Measurements from ENCODE around the gene STIMATE.

STIMATE gene

GRCh38 chr3:52857133-52857532, 40.2 kb downstream of the STIMATE start:
- Histone ChIP-seq H3K4me1 (ENCODE audit: control insufficient read depth, insufficient read depth, low read length) (no peaks in the 10 kb centered on the region), H3K36me3 (ENCODE audit: control insufficient read depth, insufficient read depth, low read length) (no peaks in the 10 kb centered on the region), H3K9ac (ENCODE audit: low read length) (no peak overlapping the region), H3K4me3 (ENCODE audit: low read length) (no peak overlapping the region), H3K27me3 (ENCODE audit: control insufficient read depth, insufficient read depth, low read length) (no peaks in the 10 kb centered on the region), H3K9me3 (ENCODE audit: control insufficient read depth, low read length) (no peaks in the 10 kb centered on the region)

- Histone ChIP-seq H3K9me3 (ENCODE audit: control insufficient read depth, low read length) (no peaks in the 10 kb centered on the region), H3K36me3 (ENCODE audit: control insufficient read depth, insufficient read depth, low read length) (no peaks in the 10 kb centered on the region), H3K4me1 (ENCODE audit: control insufficient read depth, insufficient read depth, low read length) (no peaks in the 10 kb centered on the region), H3K9ac (ENCODE audit: low read length) (no peak overlapping the region), H3K27me3 (ENCODE audit: control insufficient read depth, insufficient read depth, low read length) (no peaks in the 10 kb centered on the region), H3K4me3 (ENCODE audit: low read length) (no peak overlapping the region)
Measured at GRCh38 chr3:52856666-52857065, 40.7 kb downstream of the STIMATE start.

- Histone ChIP-seq H3K9ac (ENCODE audit: low read length) (no peak overlapping the region), H3K9me3 (ENCODE audit: control insufficient read depth, low read length) (no peaks in the 10 kb centered on the region), H3K36me3 (ENCODE audit: control insufficient read depth, insufficient read depth, low read length) (peaks cover 3% of the 10 kb centered on the region), H3K4me3 (ENCODE audit: low read length) (no peak overlapping the region), H3K4me1 (ENCODE audit: control insufficient read depth, insufficient read depth, low read length) (no peaks in the 10 kb centered on the region), H3K27me3 (ENCODE audit: control insufficient read depth, insufficient read depth, low read length) (no peaks in the 10 kb centered on the region)
Measured at GRCh38 chr3:52854013-52854412, 43.3 kb downstream of the STIMATE start.

- no peak overlapping the region for H3K4me3 ChIP-seq (ENCODE audit: low read length)
- H3K9me3 ChIP-seq (ENCODE audit: control insufficient read depth, low read length) = no peaks in the 10 kb centered on the region
- peaks cover 6% of the 10 kb centered on the region for H3K36me3 ChIP-seq (ENCODE audit: control insufficient read depth, insufficient read depth, low read length)
- no peaks in the 10 kb centered on the region for H3K27me3 ChIP-seq (ENCODE audit: control insufficient read depth, insufficient read depth, low read length)
- no peak overlapping the region for H3K9ac ChIP-seq (ENCODE audit: low read length)
- H3K4me1 ChIP-seq (ENCODE audit: control insufficient read depth, insufficient read depth, low read length) = no peaks in the 10 kb centered on the region
Measured at GRCh38 chr3:52852419-52852818, 44.9 kb downstream of the STIMATE start.

- no peak overlapping the region for H3K4me3 ChIP-seq (ENCODE audit: low read length)
- peaks cover 6% of the 10 kb centered on the region for H3K36me3 ChIP-seq (ENCODE audit: control insufficient read depth, insufficient read depth, low read length)
- H3K9me3 ChIP-seq (ENCODE audit: control insufficient read depth, low read length) = no peaks in the 10 kb centered on the region
- H3K27me3 ChIP-seq (ENCODE audit: control insufficient read depth, insufficient read depth, low read length) = no peaks in the 10 kb centered on the region
- H3K4me1 ChIP-seq (ENCODE audit: control insufficient read depth, insufficient read depth, low read length) = no peaks in the 10 kb centered on the region
- H3K9ac ChIP-seq (ENCODE audit: low read length) = no peak overlapping the region
Measured at GRCh38 chr3:52851348-52851747, 46.0 kb downstream of the STIMATE start.

GRCh38 chr3:52849656-52850055, 47.7 kb downstream of the STIMATE start:
- Histone ChIP-seq H3K9ac (ENCODE audit: low read length) (no peak overlapping the region), H3K36me3 (ENCODE audit: control insufficient read depth, insufficient read depth, low read length) (peaks cover 6% of the 10 kb centered on the region), H3K4me1 (ENCODE audit: control insufficient read depth, insufficient read depth, low read length) (peaks cover 9% of the 10 kb centered on the region), H3K9me3 (ENCODE audit: control insufficient read depth, low read length) (no peaks in the 10 kb centered on the region), H3K4me3 (ENCODE audit: low read length) (no peak overlapping the region), H3K27me3 (ENCODE audit: control insufficient read depth, insufficient read depth, low read length) (no peaks in the 10 kb centered on the region)

GRCh38 chr3:52848617-52849016, 48.7 kb downstream of the STIMATE start:
- no peaks in the 10 kb centered on the region for H3K9me3 ChIP-seq (ENCODE audit: control insufficient read depth, low read length)
- no peaks in the 10 kb centered on the region for H3K27me3 ChIP-seq (ENCODE audit: control insufficient read depth, insufficient read depth, low read length)
- H3K4me3 ChIP-seq (ENCODE audit: low read length) = no peak overlapping the region
- no peak overlapping the region for H3K9ac ChIP-seq (ENCODE audit: low read length)
- peaks cover 6% of the 10 kb centered on the region for H3K36me3 ChIP-seq (ENCODE audit: control insufficient read depth, insufficient read depth, low read length)
- H3K4me1 ChIP-seq (ENCODE audit: control insufficient read depth, insufficient read depth, low read length) = peaks cover 9% of the 10 kb centered on the region

- no peaks in the 10 kb centered on the region for H3K27me3 ChIP-seq (ENCODE audit: control insufficient read depth, insufficient read depth, low read length)
- H3K9me3 ChIP-seq (ENCODE audit: control insufficient read depth, low read length) = no peaks in the 10 kb centered on the region
- H3K4me3 ChIP-seq (ENCODE audit: low read length) = no peak overlapping the region
- peaks cover 13% of the 10 kb centered on the region for H3K36me3 ChIP-seq (ENCODE audit: control insufficient read depth, insufficient read depth, low read length)
- H3K4me1 ChIP-seq (ENCODE audit: control insufficient read depth, insufficient read depth, low read length) = peaks cover 16% of the 10 kb centered on the region
- no peak overlapping the region for H3K9ac ChIP-seq (ENCODE audit: low read length)
Measured at GRCh38 chr3:52847726-52848125, 49.6 kb downstream of the STIMATE start.

- Histone ChIP-seq H3K9ac (ENCODE audit: low read length) (no peak overlapping the region), H3K4me3 (ENCODE audit: low read length) (no peak overlapping the region), H3K9me3 (ENCODE audit: control insufficient read depth, low read length) (no peaks in the 10 kb centered on the region), H3K4me1 (ENCODE audit: control insufficient read depth, insufficient read depth, low read length) (peaks cover 16% of the 10 kb centered on the region), H3K36me3 (ENCODE audit: control insufficient read depth, insufficient read depth, low read length) (peaks cover 13% of the 10 kb centered on the region), H3K27me3 (ENCODE audit: control insufficient read depth, insufficient read depth, low read length) (no peaks in the 10 kb centered on the region)
Measured at GRCh38 chr3:52847241-52847640, 50.1 kb downstream of the STIMATE start.

- no peaks in the 10 kb centered on the region for H3K27me3 ChIP-seq (ENCODE audit: control insufficient read depth, insufficient read depth, low read length)
- peaks cover 16% of the 10 kb centered on the region for H3K4me1 ChIP-seq (ENCODE audit: control insufficient read depth, insufficient read depth, low read length)
Measured at GRCh38 chr3:52846432-52846965, 50.8 kb downstream of the STIMATE start.

GRCh38 chr3:52845691-52846431, 51.5 kb downstream of the STIMATE start:
- Histone ChIP-seq H3K9ac (ENCODE audit: low read length) (no peak overlapping the region), H3K4me1 (ENCODE audit: control insufficient read depth, insufficient read depth, low read length) (peaks cover 16% of the 10 kb centered on the region), H3K27me3 (ENCODE audit: control insufficient read depth, insufficient read depth, low read length) (no peaks in the 10 kb centered on the region), H3K36me3 (ENCODE audit: control insufficient read depth, insufficient read depth, low read length) (peaks cover 13% of the 10 kb centered on the region), H3K9me3 (ENCODE audit: control insufficient read depth, low read length) (no peaks in the 10 kb centered on the region), H3K4me3 (ENCODE audit: low read length) (no peak overlapping the region)

More at GRCh38 chr3:52846432-52846965, 50.8 kb downstream of the STIMATE start:
- Histone ChIP-seq H3K9ac (ENCODE audit: low read length) (no peak overlapping the region), H3K4me3 (ENCODE audit: low read length) (no peak overlapping the region), H3K36me3 (ENCODE audit: control insufficient read depth, insufficient read depth, low read length) (peaks cover 13% of the 10 kb centered on the region), H3K9me3 (ENCODE audit: control insufficient read depth, low read length) (no peaks in the 10 kb centered on the region)

- peaks cover 16% of the 10 kb centered on the region for H3K4me1 ChIP-seq (ENCODE audit: control insufficient read depth, insufficient read depth, low read length)
- H3K9me3 ChIP-seq (ENCODE audit: control insufficient read depth, low read length) = no peaks in the 10 kb centered on the region
- H3K4me3 ChIP-seq (ENCODE audit: low read length) = no peak overlapping the region
- peaks cover 13% of the 10 kb centered on the region for H3K36me3 ChIP-seq (ENCODE audit: control insufficient read depth, insufficient read depth, low read length)
- no peak overlapping the region for H3K9ac ChIP-seq (ENCODE audit: low read length)
- no peaks in the 10 kb centered on the region for H3K27me3 ChIP-seq (ENCODE audit: control insufficient read depth, insufficient read depth, low read length)
Measured at GRCh38 chr3:52845157-52845556, 52.2 kb downstream of the STIMATE start.

Measured in mucosa of stomach (tissue), 1 donor.